Hepatocyte (in vitro differentiated cells): ENCODE results near the gene SH3BP2. TPM values are rescaled to one million over a fixed set of nuclear protein-coding genes. Genes with fewer than 3 reads are reported as not detected.

Experiments used
- DNase-seq: peaks from one replicate; pipeline ENCODE4 v3.0.0-alpha.2; 2016; ENCODE audit warnings: low spot score
- H2AFZ ChIP-seq: fragments of 200-600 bp; sonication (generic); 2 replicates; pipeline ENCODE4 v1.6.0; 2016; ENCODE audit warnings: antibody characterized with exemption, mild to moderate bottlenecking
- H3K27ac ChIP-seq: fragments of 200-600 bp; sonication (generic); 2 replicates; pipeline ENCODE4 v1.5.1; 2016; ENCODE audit warnings: mild to moderate bottlenecking
- H3K27me3 ChIP-seq: fragments of 200-600 bp; sonication (generic); 2 replicates; pipeline ENCODE4 v1.6.1; 2016
- H3K36me3 ChIP-seq: fragments of 200-600 bp; sonication (generic); replicated peaks from 2 replicates; pipeline ENCODE4 v1.5.1; 2016; ENCODE audit warnings: low read depth; ENCODE audit not compliant: insufficient read depth
- H3K4me1 ChIP-seq: fragments of 200-600 bp; sonication (generic); 2 replicates; pipeline ENCODE4 v1.5.1; 2016; ENCODE audit warnings: mild to moderate bottlenecking, moderate library complexity; ENCODE audit not compliant: insufficient read depth
- H3K4me2 ChIP-seq: fragments of 200-600 bp; sonication (generic); 2 replicates; pipeline ENCODE4 v1.6.0; 2016
- H3K4me3 ChIP-seq: fragments of 200-600 bp; sonication (generic); 2 replicates; pipeline ENCODE4 v1.5.1; 2016; ENCODE audit warnings: mild to moderate bottlenecking
- H3K79me2 ChIP-seq: fragments of 200-600 bp; sonication (generic); 2 replicates; pipeline ENCODE4 v1.6.0; 2017; ENCODE audit warnings: mild to moderate bottlenecking
- H3K9me2 ChIP-seq: fragments of 200-600 bp; sonication (generic); replicated peaks from 2 replicates; pipeline ENCODE4 v1.6.0; 2017; ENCODE audit warnings: mild to moderate bottlenecking; ENCODE audit not compliant: insufficient read depth
- H3K9me3 ChIP-seq: fragments of 200-600 bp; sonication (generic); 2 replicates; pipeline ENCODE4 v1.5.1; 2016; ENCODE audit warnings: low read depth, mild to moderate bottlenecking
- H4K20me1 ChIP-seq: fragments of 200-600 bp; sonication (generic); 2 replicates; pipeline ENCODE4 v1.6.0; 2016; ENCODE audit warnings: mild to moderate bottlenecking; ENCODE audit not compliant: insufficient read depth, poor library complexity, severe bottlenecking
- CTCF ChIP-seq: fragments of 200-600 bp; sonication (generic); IDR thresholded peaks from 2 replicates; pipeline ENCODE4 v1.5.1; 2016; ENCODE audit warnings: antibody characterized with exemption, mild to moderate bottlenecking; ENCODE audit not compliant: poor library complexity
- EZH2 ChIP-seq: fragments of 200-600 bp; sonication (generic); IDR thresholded peaks from 2 replicates; pipeline ENCODE4 v1.6.1; 2016; ENCODE audit warnings: antibody characterized with exemption, mild to moderate bottlenecking, borderline replicate concordance
- EZH2phosphoT487 ChIP-seq: fragments of 200-600 bp; sonication (generic); IDR thresholded peaks from one replicate; pipeline ENCODE4 v1.6.1; 2018; ENCODE audit warnings: antibody characterized with exemption, mild to moderate bottlenecking, low read depth, moderate library complexity; ENCODE audit not compliant: unreplicated experiment, severe bottlenecking
- WGBS: methylation state at CpG from one replicate; pipeline ENCODE4 v1.1.6; 2016; ENCODE audit warnings: low lambda C conversion rate; ENCODE audit errors: missing lambda C conversion rate; 5-methylcytosine and 5-hydroxymethylcytosine counted together
- polyA plus RNA-seq: library from polyadenylated mRNA; unstranded; fragments of >200 nt; fragmentation: Nextera tagmentation; extraction: Ambion mirVana; gene quantifications from 2 replicates; pipeline ENCODE4 v1.2.1, GENCODE V29; 2016
- total RNA-seq: library from RNA; depleted of rRNA; stranded (reverse); fragments of >200 nt; gene quantifications from 2 replicates; pipeline ENCODE4 v1.2.3, GENCODE V29; 2014

The SH3BP2 gene
- total RNA-seq (15.0 and 25.7 TPM in 2 replicates), polyA plus RNA-seq (24.3 and 29.6 TPM in 2 replicates)

- Histone ChIP-seq H3K9me3 (no peaks in the 10 kb centered on the region), H3K4me2 (peak within 1 kb of the TSS; percentile 99), H3K27ac (peak within 1 kb of the TSS; percentile 89), H3K4me1 (peaks cover 35% of the 10 kb centered on the region), H3K36me3 (no peaks in the 10 kb centered on the region), H3K79me2 (peaks cover 23% of the 10 kb centered on the region), H3K4me3 (peak within 1 kb of the TSS; percentile 61), H2AFZ (peak within 1 kb of the TSS; percentile 40), H4K20me1 (no peaks in the 10 kb centered on the region), H3K9me2 (no peaks in the 10 kb centered on the region), H3K27me3 (no peaks in the 10 kb centered on the region)
- peak; percentile 88 for DNase-seq
- no peak for TF ChIP-seq CTCF
- no peak for TF ChIP-seq EZH2phosphoT487
- TF ChIP-seq EZH2, result no peak
- WGBS, result 0% methylated on average over 5 of the region's 104 CpGs
Observed at GRCh38 chr4:2792711-2793585, at the start of gene SH3BP2. TSS of gene SH3BP2 (plus strand) at chr4:2793085. CDS start at chr4:2820618, 27,533 bp downstream.

- Histone ChIP-seq H3K36me3 (no peaks in the 10 kb centered on the region), H3K4me2 (no peak overlapping the region), H4K20me1 (no peaks in the 10 kb centered on the region), H3K27ac (no peak overlapping the region), H3K9me2 (no peaks in the 10 kb centered on the region), H3K79me2 (peaks cover 2% of the 10 kb centered on the region), H2AFZ (no peak overlapping the region), H3K9me3 (no peaks in the 10 kb centered on the region), H3K27me3 (no peaks in the 10 kb centered on the region), H3K4me3 (no peak overlapping the region), H3K4me1 (peaks cover 5% of the 10 kb centered on the region)
- TF ChIP-seq EZH2, result no peak
- no peak for TF ChIP-seq CTCF
- no peak for TF ChIP-seq EZH2phosphoT487
- WGBS, result 91% methylated on average over 21 of the region's 21 CpGs
- no peak for DNase-seq
Observed at GRCh38 chr4:2743518-2744445, 49.1 kb upstream of the SH3BP2 start.

- no peaks in the 10 kb centered on the region for H3K9me3 ChIP-seq
- H2AFZ ChIP-seq, result no peak overlapping the region
- no peaks in the 10 kb centered on the region for H3K27me3 ChIP-seq
- WGBS, result 93% methylated on average over 26 of the region's 28 CpGs
- no peak overlapping the region for H3K27ac ChIP-seq
- H4K20me1 ChIP-seq, result no peaks in the 10 kb centered on the region
- peaks cover 12% of the 10 kb centered on the region for H3K79me2 ChIP-seq
- DNase-seq, result no peak
- no peak overlapping the region for H3K4me3 ChIP-seq
- TF ChIP-seq CTCF (no peak), EZH2 (no peak), EZH2phosphoT487 (no peak)
- H3K9me2 ChIP-seq, result no peaks in the 10 kb centered on the region
- no peaks in the 10 kb centered on the region for H3K36me3 ChIP-seq
- H3K4me1 ChIP-seq, result peaks cover 5% of the 10 kb centered on the region
- no peak overlapping the region for H3K4me2 ChIP-seq
Observed at GRCh38 chr4:2744576-2745270, 48.2 kb upstream of the SH3BP2 start.
